Heart left ventricle (tissue), 13 donors: ENCODE results near the gene KRT86.

Experiments
- POLR2A ChIP-seq, 2 donors: fragments of 450-650 bp; IDR thresholded peaks; one replicate each; pipeline ENCODE4 v1.6.1; 2017; ENCODE audit warnings: antibody characterized with exemption in 2 of 2, mild to moderate bottlenecking in 2 of 2, moderate library complexity in 2 of 2
- TF ChIP-seq, protein P1 (sequence below), 12 donors: fragments of 200-600 bp; sonication (generic) in 4 of 12; IDR thresholded peaks; one replicate each; pipeline versions ENCODE4 v1.5.0 to v1.8.0; 2018 to 2022; ENCODE audit warnings: antibody characterized with exemption in 12 of 12, mild to moderate bottlenecking in 5 of 12
- donor health status: ischemic (EF 13 %, LVEDD 7.1; RV severe dilation, severe dysfunction).
- donor health status: DM: no; HTN: yes; CAD: no.
- donor health status: DM: no; HTN: no; CAD: no.
- donor health status: ischemic (EF 25% LVEDD 6.9; RV normal size, moderate dysfunction).
- donor health status: ischemic (EF 25% LVEDD 5.7; RV mildly dilated, moderate dysfunction).
- donor health status: ischemic (EF 35%, LVEDD 5.7; RV mildly dilated, moderate dysfunction).
- donor health status: nonischemic (EF 11% LVEDD 7.7; RV severe dilation, severe dysfunction).
- donor health status: DM: yes; HTN: yes; CAD: no.
- donor health status: PGD.
- donor health status: ischemic (EF 29% LVEDD 5.4; RV normal size, mild dysfunction).
- donor health status: nonischemic (EF 23%, LVEDD 6.1; RV moderate dilation, normal function).

DNA sequence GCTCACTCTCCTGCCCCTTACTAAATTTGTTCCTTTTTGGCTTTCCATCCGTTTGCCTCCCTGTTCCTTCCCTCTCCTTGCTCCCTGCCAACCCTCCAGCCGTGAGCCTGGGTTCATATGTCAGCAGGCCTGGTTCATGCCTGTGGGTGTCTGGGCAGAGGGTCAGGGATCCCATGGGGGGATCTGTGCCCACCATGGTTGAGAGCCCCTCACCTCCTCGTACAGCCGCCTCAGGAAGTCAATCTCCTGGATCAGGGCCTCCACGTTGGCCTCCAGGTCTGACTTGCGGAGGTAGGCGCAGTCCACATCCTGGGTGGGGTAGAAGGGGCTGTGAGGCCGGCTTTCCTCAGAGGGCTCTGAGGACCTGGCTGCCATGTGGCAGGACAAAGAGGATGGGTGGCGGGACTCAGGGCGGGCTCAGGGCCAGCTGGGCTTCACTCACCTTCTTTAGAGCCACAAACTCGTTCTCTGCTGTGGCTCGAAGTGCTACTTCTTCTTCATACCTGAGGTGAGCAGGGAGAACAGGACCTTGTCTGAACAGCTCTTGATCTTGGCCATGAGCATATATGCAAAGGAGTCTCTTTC, 43.1 kb downstream of the KRT86 start:
- TF ChIP-seq, protein P1, sequence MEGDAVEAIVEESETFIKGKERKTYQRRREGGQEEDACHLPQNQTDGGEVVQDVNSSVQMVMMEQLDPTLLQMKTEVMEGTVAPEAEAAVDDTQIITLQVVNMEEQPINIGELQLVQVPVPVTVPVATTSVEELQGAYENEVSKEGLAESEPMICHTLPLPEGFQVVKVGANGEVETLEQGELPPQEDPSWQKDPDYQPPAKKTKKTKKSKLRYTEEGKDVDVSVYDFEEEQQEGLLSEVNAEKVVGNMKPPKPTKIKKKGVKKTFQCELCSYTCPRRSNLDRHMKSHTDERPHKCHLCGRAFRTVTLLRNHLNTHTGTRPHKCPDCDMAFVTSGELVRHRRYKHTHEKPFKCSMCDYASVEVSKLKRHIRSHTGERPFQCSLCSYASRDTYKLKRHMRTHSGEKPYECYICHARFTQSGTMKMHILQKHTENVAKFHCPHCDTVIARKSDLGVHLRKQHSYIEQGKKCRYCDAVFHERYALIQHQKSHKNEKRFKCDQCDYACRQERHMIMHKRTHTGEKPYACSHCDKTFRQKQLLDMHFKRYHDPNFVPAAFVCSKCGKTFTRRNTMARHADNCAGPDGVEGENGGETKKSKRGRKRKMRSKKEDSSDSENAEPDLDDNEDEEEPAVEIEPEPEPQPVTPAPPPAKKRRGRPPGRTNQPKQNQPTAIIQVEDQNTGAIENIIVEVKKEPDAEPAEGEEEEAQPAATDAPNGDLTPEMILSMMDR (IDR thresholded peaks at IDR 0.05), result no peak
- no peak for TF ChIP-seq POLR2A (IDR thresholded peaks at IDR 0.05)
